H1 (cell line): ENCODE data around the gene LGALSL.

Experiments
- BRCA1 ChIP-seq: IDR thresholded peaks from 2 replicates; pipeline ENCODE4 v1.6.1; 2012; ENCODE audit warnings: low read depth, low read length, improper control_type of control experiment
- CTCF ChIP-seq, 3 experiments: IDR thresholded peaks; 1 replicate in 2 of 3; 2 replicates in 1 of 3; pipeline versions ENCODE4 v1.5.1 to v1.6.1; 2011; ENCODE audit warnings: low read length in 3 of 3, mild to moderate bottlenecking in 3 of 3, inconsistent platforms in 2 of 3, low read depth in 1 of 3, moderate library complexity in 1 of 3; ENCODE audit not compliant: insufficient read depth in 1 of 3; ENCODE audit errors: control extremely low read depth in 1 of 3
- EZH2 ChIP-seq: fragments of 200-600 bp; sonication (generic); IDR thresholded peaks from 2 replicates; pipeline ENCODE4 v1.7.1; 2012; ENCODE audit warnings: low read depth, mild to moderate bottlenecking, moderate library complexity, low read length, inconsistent platforms; ENCODE audit not compliant: severe bottlenecking
- HDAC2 ChIP-seq, 2 experiments: fragments of 300-600 bp in 1 of 2; sonication (generic) in 1 of 2; IDR thresholded peaks; 2 replicates each; pipeline ENCODE4 v1.6.1; 2011 to 2012; ENCODE audit warnings: low read depth in 2 of 2, low read length in 2 of 2, mild to moderate bottlenecking in 2 of 2, moderate library complexity in 2 of 2, borderline replicate concordance in 1 of 2, inconsistent platforms in 1 of 2
- JUN ChIP-seq: IDR thresholded peaks from 2 replicates; pipeline ENCODE4 v1.6.1; 2011; ENCODE audit warnings: low read depth, mild to moderate bottlenecking, improper control_type of control experiment, low read length
- POLR2AphosphoS5 ChIP-seq: IDR thresholded peaks from 2 replicates; pipeline ENCODE4 v1.6.1; 2011; ENCODE audit warnings: low read depth, low read length
- RFX5 ChIP-seq: IDR thresholded peaks from 2 replicates; pipeline ENCODE4 v1.6.1; 2011; ENCODE audit warnings: low read depth, low read length, improper control_type of control experiment, borderline replicate concordance
- SIRT6 ChIP-seq: IDR thresholded peaks from one replicate; pipeline ENCODE4 v1.7.1; 2012; ENCODE audit warnings: low read length, inconsistent platforms
- SP1 ChIP-seq: IDR thresholded peaks from 2 replicates; pipeline ENCODE4 v1.6.1; 2011; ENCODE audit warnings: low read depth, low read length
- SP2 ChIP-seq: IDR thresholded peaks from 2 replicates; pipeline ENCODE4 v1.6.1; 2012; ENCODE audit warnings: mild to moderate bottlenecking, low read length, inconsistent platforms
- TEAD4 ChIP-seq: IDR thresholded peaks from 2 replicates; pipeline ENCODE4 v1.6.1; 2012; ENCODE audit warnings: low read depth, low read length, inconsistent platforms, mixed read lengths
- YY1 ChIP-seq: IDR thresholded peaks from 2 replicates; pipeline ENCODE4 v1.6.1; 2011; ENCODE audit warnings: low read depth, mild to moderate bottlenecking, low read length

GRCh38 chr2:64482243-64482642 lies 28.3 kb downstream of the LGALSL start:
- TF ChIP-seq EZH2 (no peak), CTCF (IDR thresholded peaks at IDR 0.05; ENCODE audit: control extremely low read depth in 1 of 3, insufficient read depth in 1 of 3, low read depth in 1 of 3, low read length in 3 of 3) (no peak), HDAC2 (IDR thresholded peaks at IDR 0.05; ENCODE audit: borderline replicate concordance in 1 of 2, low read depth in 2 of 2, low read length in 2 of 2) (no peak), POLR2AphosphoS5 (no peak), JUN (no peak), TEAD4 (no peak), RFX5 (no peak), BRCA1 (no peak), SIRT6 (no peak), SP2 (no peak), SP1 (no peak), YY1 (no peak)
